Lower leg skin (tissue), 4 donors: Measurements from ENCODE around the gene KRTAP13-2. TPM values are rescaled to one million over a fixed set of nuclear protein-coding genes. Genes with fewer than 3 reads are reported as not detected.

Experiments
- DNase-seq, 2 donors: peaks; one replicate each; pipeline ENCODE4 v3.0.0-alpha.2; 2019; ENCODE audit warnings: low spot score in 2 of 2
- H3K4me3 ChIP-seq: fragments of 200-600 bp; sonication (generic); 2 replicates; pipeline ENCODE4 v1.5.1; 2017; ENCODE audit warnings: mild to moderate bottlenecking, low read depth; ENCODE audit not compliant: poor library complexity, severe bottlenecking
- CTCF ChIP-seq, 3 donors: fragments of 450-650 bp; IDR thresholded peaks; one replicate each; pipeline ENCODE4 v1.5.1; 2016; ENCODE audit warnings: antibody characterized with exemption in 3 of 3, mild to moderate bottlenecking in 3 of 3, moderate library complexity in 2 of 3
- POLR2A ChIP-seq, 2 donors: fragments of 450-650 bp; IDR thresholded peaks; one replicate each; pipeline ENCODE4 v1.6.1; 2016 to 2017; ENCODE audit warnings: antibody characterized with exemption in 2 of 2, mild to moderate bottlenecking in 1 of 2, moderate library complexity in 1 of 2
- WGBS, 2 donors: methylation state at CpG; one replicate each; pipeline ENCODE4 v1.1.5; 2018; 5-methylcytosine and 5-hydroxymethylcytosine counted together
- intact Hi-C: fragments of 100-400 bp; cut with DNase I; formaldehyde crosslinking; loops from one replicate; pipeline ENCODE4 v1.15.0; 2023; ENCODE audit warnings: low total_unique reads
- microRNA-seq, 2 donors: library from miRNA; unstranded; fragments of <30 nt; microRNA quantifications; one replicate each; pipeline ENCODE4, GENCODE V29; 2016; ENCODE audit warnings: borderline replicate concordance in 2 of 2, borderline number of aligned reads in 1 of 2
- total RNA-seq, 4 donors: library from RNA; depleted of rRNA; stranded (reverse); fragments of >200 nt; gene quantifications; one replicate each; pipeline ENCODE4 v1.1.0, GENCODE V29; 2016

KRTAP13-2 gene
- total RNA-seq, 4 donors from 2014 or later: 3.2 TPM; not detected in 3

DNA sequence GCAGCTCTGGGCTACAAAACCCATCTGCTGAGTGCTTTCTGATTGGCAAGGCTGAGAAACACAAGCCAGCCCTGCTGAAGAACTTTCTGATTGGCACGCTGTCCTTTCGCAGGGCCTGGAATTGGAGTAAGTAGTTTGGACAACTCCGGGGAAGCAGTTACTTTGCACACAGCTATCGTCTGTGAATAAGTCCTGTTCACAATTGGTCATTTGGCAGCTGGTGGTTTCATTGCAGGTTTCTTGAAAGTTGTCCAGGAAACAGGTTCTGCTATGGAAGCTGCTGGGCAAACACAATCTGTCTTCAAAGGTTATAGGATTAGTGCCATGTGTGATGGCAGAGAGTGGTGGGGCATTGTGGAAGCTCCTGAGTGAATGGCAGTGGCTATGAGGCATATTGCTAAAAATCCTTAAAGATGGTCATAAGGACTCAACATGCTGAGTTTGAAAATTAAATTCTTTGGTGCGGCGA is 34.8 kb downstream of the KRTAP13-2 start, which contains the start of gene KRTAP27-1:
Gene KRTAP27-1, minus strand, starts transcription at position 419 of the 469 bp plus-strand sequence. Its CDS starts 26 bp downstream, at position 393.
- H3K4me3 ChIP-seq: no peak within 1 kb of the TSS
- intact Hi-C loops: no loop called here
- WGBS, 2 donors: 92 to 93% methylated on average over 6 of the region's 6 CpGs
- no peak for DNase-seq
- TF ChIP-seq POLR2A (IDR thresholded peaks at IDR 0.05) (no peak), CTCF (IDR thresholded peaks at IDR 0.05) (no peak)

DNA sequence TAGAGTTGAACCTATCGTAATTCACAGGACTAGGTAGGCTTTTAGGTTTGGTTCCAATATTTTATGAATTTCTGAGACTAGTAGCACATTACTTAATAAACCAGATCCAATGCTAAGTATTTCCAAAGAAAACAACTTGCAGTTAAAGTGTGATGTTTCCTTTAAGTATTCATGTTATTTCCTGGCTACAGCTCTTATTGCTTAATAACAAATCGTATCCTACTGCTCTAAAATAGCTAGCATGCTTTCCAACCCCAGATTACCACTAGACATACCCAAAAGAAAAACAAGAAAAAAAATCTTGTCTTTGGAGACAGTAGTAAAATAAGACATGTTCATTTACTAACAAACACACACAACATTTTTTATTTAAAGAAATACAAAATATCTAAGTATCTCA is 35.5 kb downstream of the KRTAP13-2 start:
- TF ChIP-seq CTCF (IDR thresholded peaks at IDR 0.05): no peak
- no peak for TF ChIP-seq POLR2A (IDR thresholded peaks at IDR 0.05)
- H3K4me3 ChIP-seq: no peak overlapping the region
- intact Hi-C loops: no loop called here
- no peak for DNase-seq
- 48 to 50% methylated on average over 2 of the region's 2 CpGs for WGBS, 2 donors

DNA sequence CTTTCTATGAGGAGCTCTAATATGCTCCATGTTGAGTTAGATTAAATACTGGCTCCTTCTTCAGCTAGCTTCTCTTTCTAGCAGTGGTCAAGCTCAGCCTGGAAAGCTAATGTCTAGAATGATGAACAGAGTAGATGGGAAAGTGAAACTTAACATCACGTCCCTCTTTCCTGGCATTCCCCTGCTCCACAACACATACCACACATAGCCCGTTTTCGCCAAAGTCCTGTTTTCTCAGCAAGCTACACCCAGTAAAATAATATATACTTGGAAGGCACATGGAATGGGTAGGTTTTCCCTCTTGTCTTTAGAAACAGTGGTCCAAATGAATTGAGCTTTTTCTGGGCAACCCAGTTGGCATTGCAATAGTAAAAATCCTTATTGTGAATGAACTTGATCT is 38.3 kb downstream of the KRTAP13-2 start:
- intact Hi-C loops: no loop called here
- no peak for DNase-seq
- no peak for TF ChIP-seq POLR2A (IDR thresholded peaks at IDR 0.05)
- WGBS, 2 donors: 69 to 72% methylated on average over 3 of the region's 3 CpGs
- no peak overlapping the region for H3K4me3 ChIP-seq

DNA sequence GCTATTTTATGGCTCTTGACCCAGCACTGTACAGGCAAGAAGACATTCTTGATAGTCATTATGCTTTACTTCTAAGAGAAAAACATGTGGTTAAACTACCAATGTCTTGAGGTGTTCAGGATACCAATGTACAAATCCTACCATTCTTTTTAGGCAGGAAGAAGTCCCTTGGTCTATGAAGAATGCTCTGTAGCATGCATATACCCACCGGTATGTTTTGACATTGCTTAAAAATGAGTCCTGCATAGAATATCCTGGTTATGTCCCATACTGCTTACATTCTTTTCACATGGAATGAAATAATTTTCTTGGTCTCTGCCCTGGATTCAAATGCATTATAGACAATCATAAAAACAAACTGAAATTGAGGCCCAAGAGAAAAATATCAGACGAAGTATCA is 39.4 kb downstream of the KRTAP13-2 start:
- intact Hi-C loops: no loop called here
- H3K4me3 ChIP-seq: no peak overlapping the region
- no peak for TF ChIP-seq CTCF (IDR thresholded peaks at IDR 0.05)
- TF ChIP-seq POLR2A (IDR thresholded peaks at IDR 0.05): no peak
- no peak for DNase-seq
- 93% methylated on average over 2 of the region's 2 CpGs for WGBS, 2 donors

GRCh38 chr21:30329203-30329875 is 42.7 kb downstream of the KRTAP13-2 start:
- H3K4me3 ChIP-seq: no peak overlapping the region
- no peak for DNase-seq
- no peak for TF ChIP-seq CTCF (IDR thresholded peaks at IDR 0.05)
- no peak for TF ChIP-seq POLR2A (IDR thresholded peaks at IDR 0.05)
- intact Hi-C loops: no loop called here
- WGBS, 2 donors: 54 to 69% methylated on average over 4 of the region's 4 CpGs

- H3K4me3 ChIP-seq: no peak overlapping the region
- intact Hi-C loops: no loop called here
- DNase-seq: no peak
- TF ChIP-seq CTCF (IDR thresholded peaks at IDR 0.05) (no peak), POLR2A (IDR thresholded peaks at IDR 0.05) (no peak)
These were observed 45.7 kb downstream of the KRTAP13-2 start for GRCh38 chr21:30326390-30326789.

Small RNA genes within 50 kb of the gene (microRNA-seq; reads per million reads assigned to microRNA genes)
- 0 reads per million in 2 donors for gene MIR4327

Other genes starting within 250 kb of the KRTAP13-2 start
- under 1 TPM in 1 of 4 donors, not detected in 3; 0.19 TPM for gene CLDN17, start 205.5 kb downstream of the KRTAP13-2 start, total RNA-seq
- gene CLDN8, start 156.2 kb downstream of the KRTAP13-2 start, total RNA-seq: 10 to 100 TPM; 15.2 to 32.3 (median 18.9) TPM
- 10 to 100 TPM in 1 of 4 donors, under 1 TPM in 1, not detected in 2; 0.17 to 10.0 TPM for gene KRTAP24-1, start 89.3 kb downstream of the KRTAP13-2 start, total RNA-seq
- gene KRTAP25-1, start 82.8 kb downstream of the KRTAP13-2 start, total RNA-seq: not detected
- gene KRTAP26-1, start 52.0 kb downstream of the KRTAP13-2 start, total RNA-seq: 1 to 10 TPM in 1 of 4 donors, not detected in 3; 7.8 TPM
- not detected for gene KRTAP27-1, start 34.6 kb downstream of the KRTAP13-2 start, total RNA-seq
- gene KRTAP23-1, start 23.7 kb downstream of the KRTAP13-2 start, total RNA-seq: not detected
- gene KRTAP13-1, start 23.8 kb upstream of the KRTAP13-2 start, total RNA-seq: 1 to 10 TPM in 1 of 4 donors, under 1 TPM in 1, not detected in 2; 0.89 to 3.3 TPM
- not detected for gene KRTAP13-3, start 53.7 kb upstream of the KRTAP13-2 start, total RNA-seq
- not detected for gene KRTAP13-4, start 57.9 kb upstream of the KRTAP13-2 start, total RNA-seq
- gene KRTAP15-1, start 68.0 kb upstream of the KRTAP13-2 start, total RNA-seq: not detected
- 10 to 100 TPM in 1 of 4 donors, under 1 TPM in 1, not detected in 2; 0.59 to 18.3 TPM for gene KRTAP19-1, start 108.1 kb upstream of the KRTAP13-2 start, total RNA-seq
- 1 to 10 TPM in 1 of 4 donors, not detected in 3; 1.8 TPM for gene KRTAP19-2, start 115.2 kb upstream of the KRTAP13-2 start, total RNA-seq
- gene KRTAP19-3, start 119.7 kb upstream of the KRTAP13-2 start, total RNA-seq: 10 to 100 TPM in 1 of 4 donors, under 1 TPM in 1, not detected in 2; 0.97 to 17.1 TPM
- gene KRTAP19-4, start 124.9 kb upstream of the KRTAP13-2 start, total RNA-seq: not detected
- 10 to 100 TPM in 2 of 4 donors, not detected in 2; 12.7 to 57.9 TPM for gene KRTAP19-5, start 129.9 kb upstream of the KRTAP13-2 start, total RNA-seq
- gene KRTAP19-6, start 169.6 kb upstream of the KRTAP13-2 start, total RNA-seq: not detected
- 1 to 10 TPM in 1 of 4 donors, not detected in 3; 1.5 TPM for gene KRTAP19-7, start 189.0 kb upstream of the KRTAP13-2 start, total RNA-seq
- not detected for gene KRTAP22-2, start 218.1 kb upstream of the KRTAP13-2 start, total RNA-seq
- not detected for gene KRTAP6-3, start 220.2 kb upstream of the KRTAP13-2 start, total RNA-seq
- not detected for gene KRTAP6-2, start 226.6 kb upstream of the KRTAP13-2 start, total RNA-seq
- gene KRTAP22-1, start 228.8 kb upstream of the KRTAP13-2 start, total RNA-seq: not detected
- 10 to 100 TPM in 1 of 4 donors, not detected in 3; 14.9 TPM for gene KRTAP6-1, start 241.7 kb upstream of the KRTAP13-2 start, total RNA-seq
- not detected for gene KRTAP20-1, start 244.2 kb upstream of the KRTAP13-2 start, total RNA-seq
- not detected for gene KRTAP20-4, start 248.4 kb upstream of the KRTAP13-2 start, total RNA-seq